Kidney (tissue), 14 donors: ENCODE results near the gene TMEM120B. TPM values are rescaled to one million over a fixed set of nuclear protein-coding genes. Genes with fewer than 3 reads are reported as not detected.

Experiments
- DNase-seq, 5 donors: peaks; one replicate each; pipeline ENCODE4 v3.0.0-alpha.2; 2013 to 2020
- FAIRE-seq: peaks from 2 replicates; lab custom pipeline; 2012; peaks lifted over from hg19 to GRCh38; lab: Jason Lieb, UNC
- H3K27ac ChIP-seq, 2 donors: one replicate each; pipeline ENCODE4 v1.7.0; 2013; ENCODE audit warnings: low read depth in 2 of 2, low read length in 2 of 2, inconsistent platforms in 1 of 2
- H3K27me3 ChIP-seq: one replicate; pipeline ENCODE4 v1.7.1; 2013; ENCODE audit warnings: low read length, inconsistent platforms; ENCODE audit not compliant: control insufficient read depth, insufficient read depth
- H3K36me3 ChIP-seq, 3 donors: one replicate each; pipeline versions ENCODE4 v1.7.0 to v1.7.1; 2013; ENCODE audit warnings: low read length in 3 of 3, control low read depth in 1 of 3, inconsistent platforms in 1 of 3; ENCODE audit not compliant: insufficient read depth in 3 of 3, control insufficient read depth in 2 of 3
- H3K4me1 ChIP-seq, 3 donors: one replicate each; pipeline versions ENCODE4 v1.7.0 to v1.7.1; 2013; ENCODE audit warnings: low read length in 3 of 3, inconsistent platforms in 1 of 3, low read depth in 1 of 3; ENCODE audit not compliant: control insufficient read depth in 2 of 3, insufficient read depth in 2 of 3
- H3K4me3 ChIP-seq, 3 donors: one replicate each; pipeline versions ENCODE4 v1.7.0 to v1.8.1; 2013; ENCODE audit warnings: low read length in 3 of 3, control low read depth in 1 of 3, inconsistent platforms in 1 of 3
- H3K9ac ChIP-seq, 3 donors: one replicate each; pipeline versions ENCODE4 v1.7.0 to v1.7.1; 2013; ENCODE audit warnings: low read length in 3 of 3, control low read depth in 1 of 3, inconsistent platforms in 1 of 3
- H3K9me3 ChIP-seq, 3 donors: one replicate each; pipeline versions ENCODE4 v1.7.0 to v1.7.1; 2013; ENCODE audit warnings: low read length in 3 of 3, control low read depth in 1 of 3, inconsistent platforms in 1 of 3; ENCODE audit not compliant: control insufficient read depth in 2 of 3, insufficient read depth in 1 of 3
- intact Hi-C: fragments of 100-400 bp; cut with DNase I; formaldehyde crosslinking; loops from one replicate; pipeline ENCODE4 v1.11.1; 2022
- polyA plus RNA-seq: library from polyadenylated mRNA; stranded (reverse); fragments of 350-450 nt; fragmentation: Illumina TruSeq; extraction: RNeasy Lipid Tissue Mini Kit (QIAGEN cat#74804); gene quantifications from one replicate; pipeline ENCODE4 v1.2.3, GENCODE V29; 2014; ENCODE audit warnings: low read depth, low replicate concordance; ENCODE audit not compliant: insufficient read depth
- total RNA-seq: library from RNA; stranded (reverse); fragmentation: NEBNext Ultra II Directional; extraction: Animal tissue kit (Norgen Biotek cat#: 25700); gene quantifications from one replicate; pipeline ENCODE4 v1.2.1, GENCODE V29; 2021
- TF ChIP-seq, protein P1 (sequence below): IDR thresholded peaks from 3 replicates; pipeline ENCODE4 v1.5.1; 2012; ENCODE audit warnings: mild to moderate bottlenecking, moderate library complexity, borderline replicate concordance; ENCODE audit not compliant: insufficient read depth; ENCODE audit errors: extremely low read depth
- donor health status: control.
- donor health status: control.
- donor health status: control.
- donor health status: control.
- donor health status: control.
- donor health status: DM: yes; HTN: yes; CAD: no.
- donor health status: Normal renal cell carcinoma (clear cell type).

Gene TMEM120B
- total and polyA plus RNA-seq, 2 donors from 2014 or later = 9.0 to 14.2 TPM

DNA sequence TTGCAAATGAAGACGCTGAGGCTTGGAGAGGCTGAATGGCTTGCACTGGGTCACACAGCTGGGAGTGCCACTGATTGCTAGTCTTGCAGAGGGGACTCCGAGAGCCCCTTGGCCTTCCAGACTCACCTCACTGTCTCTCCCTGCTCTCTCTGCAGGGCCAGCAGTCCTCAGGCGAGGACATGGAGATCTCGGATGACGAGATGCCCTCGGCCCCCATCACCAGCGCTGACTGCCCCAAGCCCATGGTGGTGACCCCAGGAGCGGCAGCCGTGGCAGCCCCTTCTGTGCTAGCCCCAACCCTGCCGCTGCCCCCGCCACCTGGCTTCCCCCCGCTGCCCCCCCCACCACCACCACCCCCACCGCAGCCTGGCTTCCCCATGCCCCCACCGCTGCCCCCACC is 101.4 kb downstream of the TMEM120B start:
- Histone ChIP-seq H3K36me3 (peaks cover 10 to 48% (median 38%) of the 10 kb centered on the region in 3 donors), H3K9me3 (no peaks in the 10 kb centered on the region), H3K27me3 (no peaks in the 10 kb centered on the region), H3K9ac (no peak overlapping the region), H3K4me1 (peaks cover 0 to 25% (median 17%) of the 10 kb centered on the region in 3 donors), H3K27ac (no peak overlapping the region), H3K4me3 (no peak overlapping the region)
- TF ChIP-seq, protein P1, sequence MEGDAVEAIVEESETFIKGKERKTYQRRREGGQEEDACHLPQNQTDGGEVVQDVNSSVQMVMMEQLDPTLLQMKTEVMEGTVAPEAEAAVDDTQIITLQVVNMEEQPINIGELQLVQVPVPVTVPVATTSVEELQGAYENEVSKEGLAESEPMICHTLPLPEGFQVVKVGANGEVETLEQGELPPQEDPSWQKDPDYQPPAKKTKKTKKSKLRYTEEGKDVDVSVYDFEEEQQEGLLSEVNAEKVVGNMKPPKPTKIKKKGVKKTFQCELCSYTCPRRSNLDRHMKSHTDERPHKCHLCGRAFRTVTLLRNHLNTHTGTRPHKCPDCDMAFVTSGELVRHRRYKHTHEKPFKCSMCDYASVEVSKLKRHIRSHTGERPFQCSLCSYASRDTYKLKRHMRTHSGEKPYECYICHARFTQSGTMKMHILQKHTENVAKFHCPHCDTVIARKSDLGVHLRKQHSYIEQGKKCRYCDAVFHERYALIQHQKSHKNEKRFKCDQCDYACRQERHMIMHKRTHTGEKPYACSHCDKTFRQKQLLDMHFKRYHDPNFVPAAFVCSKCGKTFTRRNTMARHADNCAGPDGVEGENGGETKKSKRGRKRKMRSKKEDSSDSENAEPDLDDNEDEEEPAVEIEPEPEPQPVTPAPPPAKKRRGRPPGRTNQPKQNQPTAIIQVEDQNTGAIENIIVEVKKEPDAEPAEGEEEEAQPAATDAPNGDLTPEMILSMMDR = no peak
- intact Hi-C loops = no loop called here
- FAIRE-seq (no peak), DNase-seq (peak in 1 of 5 donors; percentile 6)

DNA sequence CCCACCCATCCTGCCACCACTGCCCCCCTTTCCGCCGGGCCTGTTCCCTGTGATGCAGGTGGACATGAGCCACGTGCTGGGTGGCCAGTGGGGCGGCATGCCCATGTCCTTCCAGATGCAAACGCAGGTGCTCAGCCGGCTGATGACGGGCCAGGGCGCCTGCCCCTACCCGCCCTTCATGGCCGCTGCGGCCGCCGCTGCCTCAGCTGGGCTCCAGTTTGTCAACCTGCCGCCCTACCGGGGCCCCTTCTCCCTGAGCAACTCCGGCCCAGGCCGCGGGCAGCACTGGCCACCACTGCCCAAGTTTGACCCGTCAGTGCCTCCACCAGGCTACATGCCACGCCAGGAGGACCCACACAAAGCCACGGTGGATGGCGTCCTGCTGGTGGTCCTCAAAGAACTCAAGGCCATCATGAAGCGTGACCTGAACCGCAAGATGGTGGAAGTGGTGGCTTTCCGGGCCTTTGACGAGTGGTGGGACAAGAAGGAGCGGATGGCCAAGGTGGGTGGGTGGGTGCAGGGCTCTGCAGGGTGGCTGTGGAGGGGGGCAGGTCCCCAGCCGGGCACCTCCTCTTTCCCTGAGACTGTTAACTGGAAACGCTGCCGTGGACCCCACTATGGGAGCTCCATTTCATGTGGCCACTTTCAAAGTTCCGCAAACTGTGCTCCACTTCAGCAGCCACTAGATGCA is 102.0 kb downstream of the TMEM120B start:
- Histone ChIP-seq H3K4me3 (no peak overlapping the region), H3K4me1 (peaks cover 0 to 25% (median 17%) of the 10 kb centered on the region in 3 donors), H3K36me3 (peaks cover 10 to 46% (median 38%) of the 10 kb centered on the region in 3 donors), H3K27me3 (no peaks in the 10 kb centered on the region), H3K9me3 (no peaks in the 10 kb centered on the region), H3K9ac (no peak overlapping the region), H3K27ac (no peak overlapping the region)
- intact Hi-C loops = no loop called here
- no peak for FAIRE-seq
- DNase-seq = peak in 2 of 5 donors; percentile 8 to 83
- TF ChIP-seq, protein P1 = no peak

DNA sequence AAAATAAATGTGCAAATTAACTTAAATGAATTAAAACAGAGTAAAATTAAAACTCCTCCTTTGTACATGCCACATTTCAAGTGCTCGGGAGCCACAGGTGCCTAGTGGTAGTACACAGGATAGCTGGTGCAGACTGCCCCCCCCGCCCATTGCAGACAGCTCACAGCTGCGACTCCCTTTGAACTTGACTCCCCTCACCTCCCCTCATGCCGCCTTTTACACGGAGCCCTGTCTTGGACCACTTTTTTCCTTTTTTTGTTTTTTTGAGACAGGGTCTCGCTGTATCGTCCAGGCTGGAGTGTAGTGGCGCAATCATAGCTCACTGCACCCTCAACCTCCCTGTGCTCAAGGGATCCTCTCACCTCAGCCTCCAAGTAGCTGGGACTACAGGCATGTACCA is 102.7 kb downstream of the TMEM120B start:
- TF ChIP-seq, protein P1 = no peak
- FAIRE-seq = no peak
- intact Hi-C loops = no loop called here

More for the DNA sequence above, 102.7 kb downstream of the TMEM120B start:
- H3K9ac ChIP-seq = no peak overlapping the region
- peaks cover 0 to 25% (median 17%) of the 10 kb centered on the region in 3 donors for H3K4me1 ChIP-seq
- H3K4me3 ChIP-seq = no peak overlapping the region
- H3K27me3 ChIP-seq = no peaks in the 10 kb centered on the region
- peaks cover 12 to 52% (median 44%) of the 10 kb centered on the region in 3 donors for H3K36me3 ChIP-seq
- H3K27ac ChIP-seq = no peak overlapping the region
- H3K9me3 ChIP-seq = no peaks in the 10 kb centered on the region
- DNase-seq = no peak
